ENCODE measurements around the gene ZNF316.

ZNF316 gene

DNA sequence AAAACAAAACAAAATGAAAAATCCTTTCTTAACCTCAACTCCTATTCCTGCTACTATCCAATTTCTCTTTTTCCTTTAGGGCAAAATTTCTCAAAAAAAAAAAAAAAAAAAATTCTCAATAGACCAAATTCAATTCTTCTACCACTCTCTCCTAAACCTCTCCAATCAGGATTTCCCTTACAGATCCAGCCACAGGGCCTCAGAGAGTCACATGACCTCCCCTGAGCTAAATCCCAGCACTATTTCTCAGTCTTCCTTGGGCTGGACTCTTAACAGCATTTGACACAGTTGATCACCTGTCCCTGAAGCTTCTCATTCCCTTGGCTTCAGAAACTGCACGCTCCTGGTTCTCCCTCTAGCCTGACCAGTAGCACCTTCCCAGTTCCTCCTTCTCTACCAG, 64.7 kb downstream of the ZNF316 start:
- DNase-seq: no peak
